Stomach (tissue), 4 donors: ENCODE measurements around the gene ZMIZ1.

Experiments
- CTCF ChIP-seq, 7 experiments: fragments of 450-650 bp in 4 of 7; fragments of 200-600 bp in 3 of 7; sonication (generic) in 3 of 7; IDR thresholded peaks; one replicate each; pipeline ENCODE4 v1.5.1; 2016 to 2019; ENCODE audit warnings: antibody characterized with exemption in 7 of 7, control low read depth in 2 of 7, mild to moderate bottlenecking in 1 of 7
- POLR2A ChIP-seq, 4 donors: fragments of 450-650 bp; IDR thresholded peaks; one replicate each; pipeline ENCODE4 v1.6.1; 2016; ENCODE audit warnings: antibody characterized with exemption in 4 of 4, control low read depth in 2 of 4, mild to moderate bottlenecking in 1 of 4, moderate library complexity in 1 of 4

- TF ChIP-seq CTCF (IDR thresholded peaks at IDR 0.05) (no peak), POLR2A (IDR thresholded peaks at IDR 0.05) (no peak)
These were observed 292.0 kb downstream of the ZMIZ1 start for GRCh38 chr10:79360499-79361342.
